Trophoblast cell (in vitro differentiated cells and primary cell): Measurements from ENCODE around the gene ANXA11.

ENCODE experiments used
- DNase-seq, 2 donors: peaks; one replicate each; pipeline ENCODE4 v3.0.0-alpha.2; 2016
- H2AFZ ChIP-seq: 2 replicates; pipeline ENCODE4 v1.6.1; 2013; ENCODE audit warnings: low read length, moderate library complexity, mild to moderate bottlenecking; ENCODE audit not compliant: insufficient read depth, poor library complexity
- H2AK5ac ChIP-seq: 2 replicates; pipeline ENCODE4 v1.6.1; 2013; ENCODE audit warnings: mild to moderate bottlenecking, low read length
- H2BK120ac ChIP-seq: 2 replicates; pipeline ENCODE4 v1.6.1; 2013; ENCODE audit warnings: low read length, mild to moderate bottlenecking, moderate library complexity; ENCODE audit not compliant: insufficient read depth, poor library complexity
- H2BK12ac ChIP-seq: 2 replicates; pipeline ENCODE4 v1.6.1; 2013; ENCODE audit warnings: mild to moderate bottlenecking, low read length, moderate library complexity
- H2BK5ac ChIP-seq: 2 replicates; pipeline ENCODE4 v1.6.1; 2013; ENCODE audit warnings: low read length, low read depth, moderate library complexity, mild to moderate bottlenecking; ENCODE audit not compliant: poor library complexity
- H3K14ac ChIP-seq: 2 replicates; pipeline ENCODE4 v1.6.1; 2013; ENCODE audit warnings: mild to moderate bottlenecking, low read length
- H3K18ac ChIP-seq: 2 replicates; pipeline ENCODE4 v1.6.1; 2013; ENCODE audit warnings: mild to moderate bottlenecking, low read length
- H3K23ac ChIP-seq: 2 replicates; pipeline ENCODE4 v1.6.1; 2013; ENCODE audit warnings: low read length
- H3K27ac ChIP-seq: 2 replicates; pipeline ENCODE4 v1.5.1; 2013; ENCODE audit warnings: low read depth, mild to moderate bottlenecking, inconsistent platforms, low read length, moderate library complexity
- H3K27me3 ChIP-seq: 2 replicates; pipeline ENCODE4 v1.6.1; 2013; ENCODE audit warnings: inconsistent platforms, mild to moderate bottlenecking, low read length, moderate library complexity; ENCODE audit not compliant: insufficient read depth
- H3K36me3 ChIP-seq, 2 experiments: 1 replicate in 1 of 2; 2 replicates in 1 of 2; pipeline ENCODE4 v1.6.1; 2013; ENCODE audit warnings: low read length in 2 of 2, mild to moderate bottlenecking in 2 of 2, moderate library complexity in 1 of 2; ENCODE audit not compliant: insufficient read depth in 2 of 2, control insufficient read depth in 1 of 2
- H3K4ac ChIP-seq: 2 replicates; pipeline ENCODE4 v1.6.1; 2013; ENCODE audit warnings: low read depth, mild to moderate bottlenecking, low read length, moderate library complexity
- H3K4me1 ChIP-seq, 2 experiments: 1 replicate in 1 of 2; 2 replicates in 1 of 2; pipeline ENCODE4 v1.6.1; 2013; ENCODE audit warnings: low read length in 2 of 2, mild to moderate bottlenecking in 2 of 2, moderate library complexity in 1 of 2; ENCODE audit not compliant: insufficient read depth in 2 of 2, control insufficient read depth in 1 of 2
- H3K4me2 ChIP-seq: 2 replicates; pipeline ENCODE4 v1.6.1; 2013; ENCODE audit warnings: inconsistent platforms, mild to moderate bottlenecking, low read length, moderate library complexity
- H3K4me3 ChIP-seq: 2 replicates; pipeline ENCODE4 v1.5.1; 2013; ENCODE audit warnings: mild to moderate bottlenecking, low read depth, low read length, inconsistent platforms
- H3K79me1 ChIP-seq: one replicate; pipeline ENCODE4 v1.6.1; 2013; ENCODE audit warnings: low read length
- H3K79me2 ChIP-seq: 2 replicates; pipeline ENCODE4 v1.6.1; 2013; ENCODE audit warnings: low read length, mild to moderate bottlenecking; ENCODE audit not compliant: control insufficient read depth, insufficient read depth, poor library complexity
- H3K9ac ChIP-seq: 2 replicates; pipeline ENCODE4 v1.6.1; 2013; ENCODE audit warnings: mild to moderate bottlenecking, low read length
- H3K9me3 ChIP-seq: 2 replicates; pipeline ENCODE4 v1.6.1; 2013; ENCODE audit warnings: low read depth, mild to moderate bottlenecking, control low read depth, inconsistent platforms, low read length; ENCODE audit not compliant: insufficient read depth
- H4K12ac ChIP-seq: 2 replicates; pipeline ENCODE4 v1.6.1; 2013; ENCODE audit warnings: low read depth, mild to moderate bottlenecking, low read length, moderate library complexity
- H4K8ac ChIP-seq: 2 replicates; pipeline ENCODE4 v1.6.1; 2013; ENCODE audit warnings: low read depth, mild to moderate bottlenecking, low read length, moderate library complexity
- H4K91ac ChIP-seq: one replicate; pipeline ENCODE4 v1.6.1; 2013; ENCODE audit warnings: low read depth, mild to moderate bottlenecking, low read length, moderate library complexity
- WGBS: extraction: QIAGEN DNeasy Blood & Tissue Kit; methylation state at CpG from one replicate; pipeline ENCODE4 v1.1.7; 2013; ENCODE audit warnings: missing lambda C conversion rate; ENCODE audit not compliant: insufficient read length, insufficient coverage; ENCODE audit errors: extremely low coverage; 5-methylcytosine and 5-hydroxymethylcytosine counted together

Gene ANXA11

GRCh38 chr10:80158598-80159127, 46.7 kb downstream of the ANXA11 start:
- peak; percentile 62 to 76 for DNase-seq
- H3K9me3 ChIP-seq: no peaks in the 10 kb centered on the region
- no peak overlapping the region for H2BK120ac ChIP-seq
- H4K91ac ChIP-seq: no peak overlapping the region
- no peak overlapping the region for H3K4me2 ChIP-seq
- H3K36me3 ChIP-seq: peaks cover 49 to 67% of the 10 kb centered on the region in 2 experiments
- H3K79me1 ChIP-seq: peaks cover 5% of the 10 kb centered on the region
- no peak overlapping the region for H2AK5ac ChIP-seq
- H3K23ac ChIP-seq: no peak overlapping the region
- H3K9ac ChIP-seq: no peak overlapping the region
- H3K4me1 ChIP-seq: peaks cover 18 to 28% of the 10 kb centered on the region in 2 experiments
- H3K18ac ChIP-seq: no peak overlapping the region
- no peak overlapping the region for H4K8ac ChIP-seq
- no peak overlapping the region for H2AFZ ChIP-seq
- H4K12ac ChIP-seq: no peak overlapping the region
- no peak overlapping the region for H3K4ac ChIP-seq
- no peak overlapping the region for H3K4me3 ChIP-seq
- no peak overlapping the region for H2BK5ac ChIP-seq
- no peak overlapping the region for H3K14ac ChIP-seq
- H3K27me3 ChIP-seq: no peaks in the 10 kb centered on the region
- H2BK12ac ChIP-seq: no peak overlapping the region
- WGBS: no CpG with 5 or more reads among the region's 14 CpGs
- H3K79me2 ChIP-seq: no peaks in the 10 kb centered on the region
- H3K27ac ChIP-seq: no peak overlapping the region

DNA sequence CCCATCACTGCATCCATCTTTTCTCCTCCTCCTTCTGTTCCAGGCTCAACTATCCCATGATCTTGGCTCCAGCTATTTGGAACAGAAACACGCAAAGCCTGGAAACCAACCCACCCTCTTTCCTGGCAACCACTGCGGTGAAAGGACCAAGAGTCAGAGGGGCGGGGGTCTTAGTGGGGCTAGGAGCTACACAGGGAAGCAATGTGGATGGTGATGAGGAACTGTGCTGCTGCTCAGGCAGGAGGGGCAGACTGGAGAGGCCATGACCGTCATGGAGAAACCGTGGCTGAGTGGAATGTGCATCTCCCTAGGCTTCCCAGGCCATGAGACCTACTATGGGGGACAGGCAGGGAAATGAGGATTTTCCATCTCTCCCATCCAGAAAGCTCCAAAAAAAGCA, 47.2 kb downstream of the ANXA11 start:
- no CpG with 5 or more reads among the region's 5 CpGs for WGBS
- H3K79me1 ChIP-seq: peaks cover 5% of the 10 kb centered on the region
- H3K27me3 ChIP-seq: no peaks in the 10 kb centered on the region
- no peaks in the 10 kb centered on the region for H3K79me2 ChIP-seq
- no peaks in the 10 kb centered on the region for H3K9me3 ChIP-seq
- no peak overlapping the region for H3K4me2 ChIP-seq
- H4K91ac ChIP-seq: no peak overlapping the region
- no peak overlapping the region for H3K18ac ChIP-seq
- no peak overlapping the region for H3K4me3 ChIP-seq
- H4K8ac ChIP-seq: no peak overlapping the region
- H3K9ac ChIP-seq: no peak overlapping the region
- H3K14ac ChIP-seq: no peak overlapping the region
- no peak for DNase-seq
- H3K23ac ChIP-seq: no peak overlapping the region
- no peak overlapping the region for H2BK120ac ChIP-seq
- no peak overlapping the region for H3K27ac ChIP-seq
- H3K4me1 ChIP-seq: peaks cover 18 to 28% of the 10 kb centered on the region in 2 experiments
- no peak overlapping the region for H2BK12ac ChIP-seq
- no peak overlapping the region for H4K12ac ChIP-seq
- no peak overlapping the region for H2AK5ac ChIP-seq
- no peak overlapping the region for H2AFZ ChIP-seq
- no peak overlapping the region for H3K4ac ChIP-seq
- H2BK5ac ChIP-seq: no peak overlapping the region
- H3K36me3 ChIP-seq: peaks cover 49 to 66% of the 10 kb centered on the region in 2 experiments

- Histone ChIP-seq H3K23ac (no peak overlapping the region), H3K14ac (no peak overlapping the region), H3K9ac (no peak overlapping the region), H3K4me3 (no peak overlapping the region), H4K12ac (no peak overlapping the region), H2AK5ac (no peak overlapping the region), H3K79me1 (peaks cover 5% of the 10 kb centered on the region), H4K91ac (no peak overlapping the region), H3K4ac (no peak overlapping the region), H3K79me2 (no peaks in the 10 kb centered on the region), H3K4me1 (peaks cover 18 to 28% of the 10 kb centered on the region in 2 experiments), H4K8ac (no peak overlapping the region), H3K36me3 (peaks cover 51 to 66% of the 10 kb centered on the region in 2 experiments), H3K27me3 (no peaks in the 10 kb centered on the region), H3K9me3 (no peaks in the 10 kb centered on the region), H2AFZ (no peak overlapping the region), H2BK5ac (no peak overlapping the region), H3K4me2 (no peak overlapping the region), H2BK12ac (no peak overlapping the region), H2BK120ac (no peak overlapping the region), H3K18ac (no peak overlapping the region), H3K27ac (no peak overlapping the region)
- no CpG with 5 or more reads among the region's 14 CpGs for whole genome bisulfite sequencing
- no peak for DNase-seq
Measured at GRCh38 chr10:80157561-80157960, 47.8 kb downstream of the ANXA11 start.

DNA sequence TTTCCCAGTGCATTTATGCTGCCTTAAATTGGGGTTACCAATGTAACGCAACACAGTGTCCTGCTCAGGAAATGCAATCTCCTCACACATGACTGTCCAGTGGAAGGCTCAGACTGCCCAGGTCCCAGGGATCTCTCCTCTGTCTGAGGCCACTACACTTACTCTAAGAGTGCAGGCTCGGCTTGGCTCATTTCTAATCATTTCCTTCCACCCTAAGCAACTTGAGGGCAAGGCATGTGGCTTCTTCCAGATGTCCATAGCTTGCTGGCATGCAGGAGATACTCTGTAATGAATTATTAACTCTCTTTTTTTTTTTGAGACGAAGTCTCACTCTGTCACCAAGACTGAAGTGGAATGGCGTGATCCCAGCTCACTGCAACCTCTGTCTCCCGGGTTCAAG, 49.1 kb downstream of the ANXA11 start:
- no peak overlapping the region for H2BK12ac ChIP-seq
- no peak overlapping the region for H2AFZ ChIP-seq
- H3K27ac ChIP-seq: no peak overlapping the region
- WGBS: no CpG with 5 or more reads among the region's 5 CpGs
- H3K79me2 ChIP-seq: no peaks in the 10 kb centered on the region
- H3K4ac ChIP-seq: no peak overlapping the region
- no peak overlapping the region for H3K18ac ChIP-seq
- peaks cover 5% of the 10 kb centered on the region for H3K79me1 ChIP-seq
- no peak overlapping the region for H4K8ac ChIP-seq
- H2AK5ac ChIP-seq: no peak overlapping the region
- no peaks in the 10 kb centered on the region for H3K9me3 ChIP-seq
- H3K9ac ChIP-seq: no peak overlapping the region
- no peak overlapping the region for H3K4me3 ChIP-seq
- no peak overlapping the region for H3K14ac ChIP-seq
- H3K36me3 ChIP-seq: peaks cover 47 to 57% of the 10 kb centered on the region in 2 experiments
- H3K4me2 ChIP-seq: no peak overlapping the region
- H3K27me3 ChIP-seq: no peaks in the 10 kb centered on the region
- peaks cover 18 to 28% of the 10 kb centered on the region in 2 experiments for H3K4me1 ChIP-seq
- no peak overlapping the region for H2BK5ac ChIP-seq
- H2BK120ac ChIP-seq: no peak overlapping the region
- H3K23ac ChIP-seq: no peak overlapping the region
- H4K91ac ChIP-seq: no peak overlapping the region
- DNase-seq: no peak
- H4K12ac ChIP-seq: no peak overlapping the region
